Measurements from ENCODE around the gene DDRGK1. TPM values are rescaled to one million over a fixed set of nuclear protein-coding genes. Genes with fewer than 3 reads are reported as not detected.

The DDRGK1 gene
- total and polyA plus RNA-seq, 8 donors, result 2.3 to 108 (median 52.4) TPM

DNA sequence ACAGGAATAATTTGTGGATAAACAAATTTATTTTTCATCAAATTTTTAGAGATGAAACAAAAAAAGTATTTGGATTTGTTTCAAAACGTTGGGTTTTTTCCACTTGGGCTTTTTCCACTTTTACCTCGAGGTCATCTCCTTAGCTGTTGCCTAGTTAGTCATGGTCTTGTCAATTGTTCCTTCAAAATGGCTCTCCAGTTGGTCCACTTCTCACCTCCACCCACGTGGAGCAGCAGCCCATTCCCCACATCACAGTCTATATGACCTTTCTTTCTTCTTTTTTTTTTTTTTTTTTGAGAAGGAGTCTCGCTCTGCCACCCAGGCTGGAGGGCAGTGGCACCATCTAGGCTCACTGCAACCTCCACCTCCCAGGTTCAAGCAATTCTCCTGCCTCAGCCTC is 41.2 kb upstream of the DDRGK1 start:
- H3K36me3 ChIP-seq, result peaks cover 0 to 11% (median 7%) of the 10 kb centered on the region in 4 donors
- peaks cover 0 to 59% (median 12%) of the 10 kb centered on the region in 3 donors for H3K27me3 ChIP-seq
- H3K4me1 ChIP-seq, result peaks cover 11 to 22% (median 18%) of the 10 kb centered on the region in 4 donors
- 57 to 71% (median 61%) methylated on average over 4 of the region's 4 CpGs for WGBS, 5 donors
- no peaks in the 10 kb centered on the region for H3K9me3 ChIP-seq
- no peak overlapping the region for H3K4me3 ChIP-seq
- TF ChIP-seq POLR2A (IDR thresholded peaks at IDR 0.05), result no peak
- TF ChIP-seq EP300 (IDR thresholded peaks at IDR 0.05), result no peak
- TF ChIP-seq POLR2AphosphoS5 (IDR thresholded peaks at IDR 0.05), result no peak
- TF ChIP-seq, protein P1, sequence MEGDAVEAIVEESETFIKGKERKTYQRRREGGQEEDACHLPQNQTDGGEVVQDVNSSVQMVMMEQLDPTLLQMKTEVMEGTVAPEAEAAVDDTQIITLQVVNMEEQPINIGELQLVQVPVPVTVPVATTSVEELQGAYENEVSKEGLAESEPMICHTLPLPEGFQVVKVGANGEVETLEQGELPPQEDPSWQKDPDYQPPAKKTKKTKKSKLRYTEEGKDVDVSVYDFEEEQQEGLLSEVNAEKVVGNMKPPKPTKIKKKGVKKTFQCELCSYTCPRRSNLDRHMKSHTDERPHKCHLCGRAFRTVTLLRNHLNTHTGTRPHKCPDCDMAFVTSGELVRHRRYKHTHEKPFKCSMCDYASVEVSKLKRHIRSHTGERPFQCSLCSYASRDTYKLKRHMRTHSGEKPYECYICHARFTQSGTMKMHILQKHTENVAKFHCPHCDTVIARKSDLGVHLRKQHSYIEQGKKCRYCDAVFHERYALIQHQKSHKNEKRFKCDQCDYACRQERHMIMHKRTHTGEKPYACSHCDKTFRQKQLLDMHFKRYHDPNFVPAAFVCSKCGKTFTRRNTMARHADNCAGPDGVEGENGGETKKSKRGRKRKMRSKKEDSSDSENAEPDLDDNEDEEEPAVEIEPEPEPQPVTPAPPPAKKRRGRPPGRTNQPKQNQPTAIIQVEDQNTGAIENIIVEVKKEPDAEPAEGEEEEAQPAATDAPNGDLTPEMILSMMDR (IDR thresholded peaks at IDR 0.05), result no peak
- H3K27ac ChIP-seq, result no peak overlapping the region
- DNase-seq, result no peak
- intact Hi-C loops (cut with DNase I; ENCODE audit: low total_unique reads), result no loop called here

DNA sequence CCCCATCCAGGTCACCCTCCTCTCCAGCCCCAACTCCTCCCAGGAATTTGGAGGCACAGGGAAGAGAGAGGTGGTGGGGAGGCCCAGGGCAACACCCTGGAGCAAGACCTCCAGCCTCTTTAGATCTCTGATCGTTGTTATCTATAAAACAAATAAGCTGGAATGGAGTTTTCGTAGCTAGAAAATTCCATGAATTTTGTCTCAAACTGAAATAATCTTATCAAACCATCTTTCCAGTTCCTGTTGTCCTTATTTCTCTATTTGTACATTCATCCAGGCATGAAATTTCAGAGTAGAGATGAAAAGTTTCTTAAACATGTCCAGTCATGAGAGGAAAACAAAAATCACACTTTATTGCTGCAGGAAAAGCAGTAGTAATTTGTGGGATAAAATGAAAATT is 40.7 kb upstream of the DDRGK1 start:
- intact Hi-C loops (cut with DNase I; ENCODE audit: low total_unique reads), result no loop called here
- Histone ChIP-seq H3K27me3 (peaks cover 0 to 62% (median 12%) of the 10 kb centered on the region in 3 donors), H3K4me3 (no peak overlapping the region), H3K36me3 (peaks cover 0 to 6% (median 2%) of the 10 kb centered on the region in 4 donors), H3K9me3 (no peaks in the 10 kb centered on the region), H3K4me1 (peaks cover 12 to 27% (median 19%) of the 10 kb centered on the region in 4 donors), H3K27ac (no peak overlapping the region)
- 25 to 56% (median 49%) methylated on average over 2 of the region's 2 CpGs for WGBS, 5 donors
- no peak for DNase-seq
- TF ChIP-seq POLR2A (IDR thresholded peaks at IDR 0.05) (no peak), POLR2AphosphoS5 (IDR thresholded peaks at IDR 0.05) (no peak), EP300 (IDR thresholded peaks at IDR 0.05) (no peak)
- TF ChIP-seq, protein P1 (IDR thresholded peaks at IDR 0.05), result no peak

DNA sequence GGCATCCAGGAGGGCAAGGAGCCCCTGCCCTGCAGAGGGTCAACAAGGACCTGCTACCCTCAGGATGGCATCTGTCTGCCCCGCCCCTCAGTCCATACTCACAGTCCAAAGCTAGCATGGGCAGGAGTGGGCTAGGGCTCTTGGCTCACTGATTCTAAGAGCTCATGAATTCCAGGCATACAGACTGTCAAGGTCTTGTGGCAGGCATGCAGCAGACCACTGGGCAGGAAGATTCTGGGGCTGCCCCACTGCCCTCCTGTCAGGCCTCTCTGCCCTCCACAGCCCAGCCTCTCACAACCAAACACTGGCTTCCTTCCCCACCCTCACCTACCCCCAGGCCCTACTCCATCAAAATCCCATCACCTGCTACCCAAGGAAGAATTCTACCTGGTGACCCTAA is 40.1 kb upstream of the DDRGK1 start:
- Histone ChIP-seq H3K4me3 (no peak overlapping the region), H3K9me3 (no peaks in the 10 kb centered on the region), H3K27ac (no peak overlapping the region), H3K27me3 (peaks cover 0 to 62% (median 18%) of the 10 kb centered on the region in 3 donors), H3K36me3 (peaks cover 0 to under 1% (median 0%) of the 10 kb centered on the region in 4 donors), H3K4me1 (peaks cover 14 to 31% (median 23%) of the 10 kb centered on the region in 4 donors)
- no peak for TF ChIP-seq EP300 (IDR thresholded peaks at IDR 0.05)
- DNase-seq, result no peak
- WGBS, 5 donors, result 43 to 85% (median 78%) methylated on average over 1 of the region's 1 CpG; no CpG with 5 or more reads in 1 of the 5 donors
- intact Hi-C loops (cut with DNase I; ENCODE audit: low total_unique reads), result no loop called here

DNA sequence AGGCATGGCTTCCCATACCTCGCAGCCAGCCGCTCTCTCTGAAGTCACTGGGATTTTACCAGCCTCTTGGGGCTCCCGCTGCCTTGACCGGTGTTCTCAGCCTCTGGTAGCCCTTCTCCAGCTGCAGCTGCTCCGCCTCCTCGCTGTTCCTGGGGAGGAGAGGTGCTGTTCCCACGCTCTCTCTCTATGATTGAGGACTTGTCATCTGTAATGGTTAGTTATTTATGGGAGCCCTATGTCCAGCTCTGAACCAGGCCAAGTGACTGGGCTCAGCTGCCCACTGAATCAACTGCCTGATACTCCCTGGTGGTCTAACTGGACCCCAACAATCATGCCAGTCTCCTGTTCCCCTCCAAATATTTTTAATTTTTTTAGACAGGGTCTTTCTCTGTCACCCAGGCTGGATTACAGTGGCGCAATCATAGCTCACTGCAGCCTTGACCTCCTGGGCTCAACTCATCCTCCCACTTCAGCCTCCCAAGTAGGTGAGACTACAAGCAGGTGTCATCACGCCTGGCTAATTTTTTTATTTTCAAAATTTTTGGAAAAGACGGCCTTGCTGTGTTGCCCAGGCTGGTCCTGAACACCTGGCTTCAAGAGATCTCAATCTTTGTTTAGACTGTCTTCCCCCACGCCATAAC is 39.4 kb upstream of the DDRGK1 start:
- peaks cover 0 to 65% (median 22%) of the 10 kb centered on the region in 3 donors for H3K27me3 ChIP-seq
- TF ChIP-seq POLR2AphosphoS5 (IDR thresholded peaks at IDR 0.05), result no peak
- no peak for TF ChIP-seq EP300 (IDR thresholded peaks at IDR 0.05)
- TF ChIP-seq POLR2A (IDR thresholded peaks at IDR 0.05), result no peak

DNA sequence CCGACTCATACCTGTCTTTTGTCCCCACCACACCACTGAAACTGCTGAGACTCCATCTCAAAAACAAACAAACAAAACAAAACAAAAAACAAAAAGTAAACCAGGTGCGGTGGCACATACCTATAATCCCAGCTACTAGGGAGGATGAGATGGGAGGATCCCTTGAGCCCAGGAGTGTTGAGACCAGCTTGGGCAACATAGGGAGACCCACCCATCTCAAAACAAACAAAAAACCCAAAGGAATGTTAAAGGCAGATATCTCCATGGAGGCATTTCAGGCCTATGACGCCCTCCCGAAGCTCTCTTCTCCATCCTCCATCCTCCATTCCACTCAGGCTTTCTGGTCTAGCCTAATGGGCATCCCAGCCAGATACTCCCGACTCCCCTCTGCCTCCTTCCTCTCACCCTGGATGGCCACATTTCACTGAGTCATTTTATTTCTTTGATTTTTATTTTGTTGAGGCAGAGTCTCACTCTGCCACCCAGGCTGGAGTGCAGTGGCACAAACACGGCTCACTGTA is 37.8 kb upstream of the DDRGK1 start:
- intact Hi-C loops (cut with DNase I; ENCODE audit: low total_unique reads), result no loop called here
- Histone ChIP-seq H3K4me3 (no peak overlapping the region), H3K9me3 (no peaks in the 10 kb centered on the region), H3K27ac (no peak overlapping the region), H3K36me3 (no peaks in the 10 kb centered on the region), H3K4me1 (peaks cover 13 to 36% (median 28%) of the 10 kb centered on the region in 4 donors), H3K27me3 (peaks cover 0 to 66% (median 29%) of the 10 kb centered on the region in 3 donors)
- DNase-seq, result no peak
- 52 to 62% (median 57%) methylated on average over 6 of the region's 6 CpGs for WGBS, 5 donors
- no peak for TF ChIP-seq POLR2AphosphoS5 (IDR thresholded peaks at IDR 0.05)
- TF ChIP-seq, protein P1 (IDR thresholded peaks at IDR 0.05), result no peak
- no peak for TF ChIP-seq EP300 (IDR thresholded peaks at IDR 0.05)
- no peak for TF ChIP-seq POLR2A (IDR thresholded peaks at IDR 0.05)

More for the DNA sequence above, 39.4 kb upstream of the DDRGK1 start:
- 64 to 79% (median 75%) methylated on average over 11 of the region's 11 CpGs for WGBS, 5 donors
- Histone ChIP-seq H3K4me1 (peaks cover 9 to 31% (median 25%) of the 10 kb centered on the region in 4 donors), H3K36me3 (no peaks in the 10 kb centered on the region), H3K9me3 (no peaks in the 10 kb centered on the region), H3K27ac (no peak overlapping the region), H3K4me3 (no peak overlapping the region)
- intact Hi-C loops (cut with DNase I; ENCODE audit: low total_unique reads), result no loop called here
- DNase-seq, result no peak
